AG10803 (cell line): ENCODE results near the gene ADGRD2.

Source experiments
- DNase-seq: peaks from one replicate; pipeline ENCODE4 v3.0.0; 2010; ENCODE audit warnings: low read depth
- H3K4me3 ChIP-seq: 2 replicates; pipeline ENCODE4 v1.5.1; 2011; ENCODE audit warnings: mild to moderate bottlenecking, low read length, control low read depth
- CTCF ChIP-seq: conservative IDR thresholded peaks from 2 replicates; pipeline ENCODE4 v1.5.1; 2011; ENCODE audit warnings: mild to moderate bottlenecking, low read length, control low read depth, inconsistent platforms

ADGRD2 gene

GRCh38 chr9:124467410-124468060 lies 17.3 kb downstream of the ADGRD2 start:
- DNase-seq, result no peak
- no peak overlapping the region for H3K4me3 ChIP-seq
- no peak for TF ChIP-seq CTCF

GRCh38 chr9:124468061-124468740 lies 17.9 kb downstream of the ADGRD2 start:
- no peak for DNase-seq
- TF ChIP-seq CTCF, result no peak
- H3K4me3 ChIP-seq, result no peak overlapping the region

GRCh38 chr9:124469011-124469832 lies 19.0 kb downstream of the ADGRD2 start:
- no peak overlapping the region for H3K4me3 ChIP-seq
- no peak for TF ChIP-seq CTCF
- no peak for DNase-seq

GRCh38 chr9:124470306-124470705 lies 20.1 kb downstream of the ADGRD2 start:
- no peak for TF ChIP-seq CTCF
- DNase-seq, result no peak
- no peak overlapping the region for H3K4me3 ChIP-seq

GRCh38 chr9:124470726-124471125 lies 20.5 kb downstream of the ADGRD2 start:
- no peak for TF ChIP-seq CTCF
- no peak overlapping the region for H3K4me3 ChIP-seq
- no peak for DNase-seq

GRCh38 chr9:124471761-124472160 lies 21.5 kb downstream of the ADGRD2 start:
- H3K4me3 ChIP-seq, result no peak overlapping the region
- no peak for TF ChIP-seq CTCF
- DNase-seq, result no peak
